Measurements from ENCODE around the gene CAMKK2. TPM values are rescaled to one million over a fixed set of nuclear protein-coding genes. Genes with fewer than 3 reads are reported as not detected.
"Not testable (repeated sequence)": the region's sequence is repeated elsewhere in the genome, so short reads cannot be mapped to it uniquely, and the experiment has no call there.

Gene CAMKK2
- 14.6 and 21.1 TPM in 2 replicates for total RNA-seq

GRCh38 chr12:121296618-121297434, at the start of gene CAMKK2:
Gene CAMKK2 (minus strand): TSS chr12:121296709. CDS start chr12:121274526, 22,183 bp downstream.
- peak; percentile 24 for DNase-seq (ENCODE audit: low read depth)

- DNase-seq (ENCODE audit: low read depth), result no peak
These were observed 48.8 kb upstream of the CAMKK2 start for GRCh38 chr12:121345151-121345815.

GRCh38 chr12:121344506-121344905, 48.0 kb upstream of the CAMKK2 start:
- no peak for DNase-seq (ENCODE audit: low read depth)

GRCh38 chr12:121337416-121337815, 40.9 kb upstream of the CAMKK2 start:
- no peak for DNase-seq (ENCODE audit: low read depth)

GRCh38 chr12:121334513-121335343, 38.2 kb upstream of the CAMKK2 start:
- DNase-seq (ENCODE audit: low read depth), result peak; percentile 82

- DNase-seq (ENCODE audit: low read depth), result no peak
These were observed 37.2 kb upstream of the CAMKK2 start for GRCh38 chr12:121333747-121334146.

- DNase-seq (ENCODE audit: low read depth), result no peak
These were observed 34.7 kb upstream of the CAMKK2 start for GRCh38 chr12:121331248-121331647.

- DNase-seq (ENCODE audit: low read depth), result peak; percentile 29
These were observed 34.2 kb upstream of the CAMKK2 start for GRCh38 chr12:121330692-121331091.

- DNase-seq (ENCODE audit: low read depth), result peak; percentile 43
These were observed 33.7 kb upstream of the CAMKK2 start for GRCh38 chr12:121330195-121330594.

- no peak for DNase-seq (ENCODE audit: low read depth)
These were observed 32.1 kb upstream of the CAMKK2 start for GRCh38 chr12:121328620-121329019.

GRCh38 chr12:121326996-121327674, 30.6 kb upstream of the CAMKK2 start:
- no peak for DNase-seq (ENCODE audit: low read depth)

GRCh38 chr12:121325922-121326396, 29.4 kb upstream of the CAMKK2 start:
- no peak for DNase-seq (ENCODE audit: low read depth)

GRCh38 chr12:121323908-121324307, 27.4 kb upstream of the CAMKK2 start:
- DNase-seq (ENCODE audit: low read depth), result no peak

GRCh38 chr12:121318121-121318520, 21.6 kb upstream of the CAMKK2 start:
- DNase-seq (ENCODE audit: low read depth), result no peak

- DNase-seq (ENCODE audit: low read depth), result no peak
These were observed 17.9 kb upstream of the CAMKK2 start for GRCh38 chr12:121314431-121314830.

- DNase-seq (ENCODE audit: low read depth), result not testable (repeated sequence)
These were observed 13.7 kb upstream of the CAMKK2 start for GRCh38 chr12:121310231-121310630.

- DNase-seq (ENCODE audit: low read depth), result not testable (repeated sequence)
These were observed 10.9 kb upstream of the CAMKK2 start for GRCh38 chr12:121307397-121307796.

- no peak for DNase-seq (ENCODE audit: low read depth)
These were observed 7.8 kb upstream of the CAMKK2 start for GRCh38 chr12:121304306-121304705.

GRCh38 chr12:121301876-121302275, 5.4 kb upstream of the CAMKK2 start:
- no peak for DNase-seq (ENCODE audit: low read depth)

GRCh38 chr12:121300083-121300819, 3.7 kb upstream of the CAMKK2 start:
- DNase-seq (ENCODE audit: low read depth), result no peak

- DNase-seq (ENCODE audit: low read depth), result no peak
These were observed 3.2 kb upstream of the CAMKK2 start for GRCh38 chr12:121299662-121300061.

Data from renal cortical epithelial cell (primary cell).